OCI-LY1 (cell line): ENCODE data around the gene SLC39A13.

Experiments
- H2AFZ ChIP-seq: fragments of 200-600 bp; sonication (generic), shearing (Covaris generic); 2 replicates; pipeline ENCODE4 v1.6.0; 2014; ENCODE audit warnings: antibody characterized with exemption, mild to moderate bottlenecking, low read length
- H3F3A ChIP-seq: fragments of 200-600 bp; sonication (generic), shearing (Covaris generic); 2 replicates; pipeline ENCODE4 v1.6.0; 2014; ENCODE audit warnings: mild to moderate bottlenecking, antibody characterized with exemption, low read length, moderate library complexity; ENCODE audit not compliant: insufficient read depth
- H3K27ac ChIP-seq: fragments of 200-600 bp; sonication (generic); 2 replicates; pipeline ENCODE4 v1.5.1; 2014; ENCODE audit warnings: low read length, mixed run types, mild to moderate bottlenecking, low read depth; ENCODE audit not compliant: poor library complexity, severe bottlenecking
- H3K27me3 ChIP-seq: fragments of 200-600 bp; sonication (generic); 2 replicates; pipeline ENCODE4 v1.6.0; 2014; ENCODE audit warnings: antibody characterized with exemption, mild to moderate bottlenecking, low read length, moderate library complexity; ENCODE audit not compliant: insufficient read depth
- H3K36me3 ChIP-seq: fragments of 200-600 bp; sonication (generic); 2 replicates; pipeline ENCODE4 v1.6.1; 2014; ENCODE audit warnings: mild to moderate bottlenecking, antibody characterized with exemption, low read length, moderate library complexity, mixed read lengths; ENCODE audit not compliant: insufficient read depth
- H3K4me1 ChIP-seq: fragments of 200-600 bp; sonication (generic); 2 replicates; pipeline ENCODE4 v1.5.1; 2014; ENCODE audit warnings: mild to moderate bottlenecking, low read length, moderate library complexity; ENCODE audit not compliant: insufficient read depth, severe bottlenecking
- H3K4me2 ChIP-seq: fragments of 200-600 bp; sonication (generic), shearing (Covaris generic); 2 replicates; pipeline ENCODE4 v1.6.1; 2014; ENCODE audit warnings: low read length
- H3K4me3 ChIP-seq: fragments of 200-600 bp; sonication (generic); 2 replicates; pipeline ENCODE4 v1.5.1; 2014; ENCODE audit warnings: low read length, low read depth, mild to moderate bottlenecking, mixed read lengths; ENCODE audit not compliant: poor library complexity, severe bottlenecking
- H3K79me2 ChIP-seq: fragments of 200-600 bp; shearing (Covaris generic); 2 replicates; pipeline ENCODE4 v1.6.1; 2016; ENCODE audit warnings: mixed run types, low read length, mixed read lengths; ENCODE audit not compliant: insufficient read depth
- H3K9ac ChIP-seq: fragments of 200-600 bp; sonication (generic), shearing (Covaris generic); 2 replicates; pipeline ENCODE4 v1.6.1; 2014; ENCODE audit warnings: mild to moderate bottlenecking, low read length, mixed read lengths
- H3K9me2 ChIP-seq: fragments of 200-600 bp; sonication (generic), shearing (Covaris generic); 2 replicates; pipeline ENCODE4 v1.6.1; 2014; ENCODE audit warnings: low read depth, mild to moderate bottlenecking, low read length, mixed read lengths
- H3K9me3 ChIP-seq: fragments of 200-600 bp; shearing (Covaris generic); 2 replicates; pipeline ENCODE4 v1.6.1; 2014; ENCODE audit warnings: low read length, mixed read lengths
- H4K20me1 ChIP-seq: fragments of 200-600 bp; sonication (generic), shearing (Covaris generic); 2 replicates; pipeline ENCODE4 v1.6.0; 2016; ENCODE audit warnings: mild to moderate bottlenecking, low read length; ENCODE audit not compliant: insufficient read depth
- CTCF ChIP-seq: fragments of 200-600 bp; sonication (generic), shearing (Covaris generic); IDR thresholded peaks from 2 replicates; pipeline ENCODE4 v1.5.1; 2017; ENCODE audit warnings: mild to moderate bottlenecking, antibody characterized with exemption, low read length, moderate library complexity, mixed read lengths
- EZH2 ChIP-seq: fragments of 200-600 bp; sonication (generic), shearing (Covaris generic); IDR thresholded peaks from 2 replicates; pipeline ENCODE4 v1.8.0; 2017; ENCODE audit warnings: borderline replicate concordance, mixed run types, mild to moderate bottlenecking, antibody characterized with exemption, low read length, moderate library complexity, mixed read lengths

The SLC39A13 gene

GRCh38 chr11:47447906-47448305 lies 39.5 kb downstream of the SLC39A13 start:
- H3K27me3 ChIP-seq: no peaks in the 10 kb centered on the region
- H3K4me1 ChIP-seq: peaks cover 13% of the 10 kb centered on the region
- no peak overlapping the region for H2AFZ ChIP-seq
- TF ChIP-seq CTCF (no peak), EZH2 (no peak)
- H3K27ac ChIP-seq: no peak overlapping the region
- H3K9me2 ChIP-seq: no peaks in the 10 kb centered on the region
- H3K9ac ChIP-seq: no peak overlapping the region
- no peaks in the 10 kb centered on the region for H3K36me3 ChIP-seq
- no peak overlapping the region for H3K4me3 ChIP-seq
- H3K9me3 ChIP-seq: no peaks in the 10 kb centered on the region
- no peak overlapping the region for H3K4me2 ChIP-seq
- H4K20me1 ChIP-seq: no peaks in the 10 kb centered on the region
- H3F3A ChIP-seq: no peaks in the 10 kb centered on the region
- no peaks in the 10 kb centered on the region for H3K79me2 ChIP-seq

- TF ChIP-seq CTCF (no peak), EZH2 (no peak)
- Histone ChIP-seq H3K79me2 (no peaks in the 10 kb centered on the region), H3K9me3 (no peaks in the 10 kb centered on the region), H3K27ac (no peak within 1 kb of the TSS), H3K36me3 (no peaks in the 10 kb centered on the region), H4K20me1 (no peaks in the 10 kb centered on the region), H3K27me3 (no peaks in the 10 kb centered on the region), H3K9me2 (no peaks in the 10 kb centered on the region), H3K4me1 (peaks cover 4% of the 10 kb centered on the region), H3K9ac (no peak within 1 kb of the TSS), H2AFZ (no peak within 1 kb of the TSS), H3F3A (no peaks in the 10 kb centered on the region), H3K4me2 (no peak within 1 kb of the TSS), H3K4me3 (no peak within 1 kb of the TSS)
Measured at GRCh38 chr11:47448566-47449427, 40.4 kb downstream of the SLC39A13 start, which contains the start of gene RAPSN. Gene RAPSN, minus strand, starts transcription at chr11:47449136. Its CDS starts 172 bp downstream, at chr11:47448964.

- no peak overlapping the region for H3K9ac ChIP-seq
- H2AFZ ChIP-seq: no peak overlapping the region
- no peak overlapping the region for H3K27ac ChIP-seq
Measured at GRCh38 chr11:47449541-47449940, 41.2 kb downstream of the SLC39A13 start.

More at GRCh38 chr11:47449541-47449940, 41.2 kb downstream of the SLC39A13 start:
- H3K4me3 ChIP-seq: no peak overlapping the region
- no peaks in the 10 kb centered on the region for H3K4me1 ChIP-seq
- no peaks in the 10 kb centered on the region for H3F3A ChIP-seq
- no peaks in the 10 kb centered on the region for H4K20me1 ChIP-seq
- H3K79me2 ChIP-seq: no peaks in the 10 kb centered on the region
- H3K36me3 ChIP-seq: no peaks in the 10 kb centered on the region
- H3K9me2 ChIP-seq: no peaks in the 10 kb centered on the region
- no peaks in the 10 kb centered on the region for H3K27me3 ChIP-seq
- TF ChIP-seq CTCF: no peak
- TF ChIP-seq EZH2: no peak
- H3K9me3 ChIP-seq: no peaks in the 10 kb centered on the region
- no peak overlapping the region for H3K4me2 ChIP-seq
